CD14-positive monocyte (primary cell): ENCODE results near the gene NRN1. TPM values are rescaled to one million over a fixed set of nuclear protein-coding genes. Genes with fewer than 3 reads are reported as not detected.

ENCODE experiments used
- DNase-seq, 3 donors: peaks; one replicate each; pipeline ENCODE4 v3.0.0-alpha.2; 2011 to 2022
- H2AFZ ChIP-seq: 2 replicates; pipeline ENCODE4 v1.6.0; 2012; ENCODE audit warnings: mild to moderate bottlenecking, low read depth, low read length, inconsistent platforms; ENCODE audit not compliant: insufficient read depth, poor library complexity, severe bottlenecking
- H3K27ac ChIP-seq, 2 donors: 1 replicate in 1 of 2; 2 replicates in 1 of 2; pipeline ENCODE4 v1.5.1; 2012 to 2013; ENCODE audit warnings: low read length in 2 of 2, control low read depth in 1 of 2, inconsistent platforms in 1 of 2, low read depth in 1 of 2, mild to moderate bottlenecking in 1 of 2
- H3K27me3 ChIP-seq, 2 donors: one replicate each; pipeline versions ENCODE4 v1.6.0 to v1.6.1; 2011 to 2013; ENCODE audit warnings: low read length in 2 of 2; ENCODE audit not compliant: control insufficient read depth in 2 of 2, insufficient read depth in 2 of 2
- H3K36me3 ChIP-seq, 2 donors: replicated peaks in 1 of 2; 1 replicate in 1 of 2; 2 replicates in 1 of 2; pipeline versions ENCODE4 v1.5.1 to v1.6.1; 2012 to 2013; ENCODE audit warnings: low read length in 2 of 2, control low read depth in 1 of 2, inconsistent platforms in 1 of 2, mild to moderate bottlenecking in 1 of 2; ENCODE audit not compliant: insufficient read depth in 2 of 2, control insufficient read depth in 1 of 2
- H3K4me1 ChIP-seq, 2 donors: 1 replicate in 1 of 2; 2 replicates in 1 of 2; pipeline versions ENCODE4 v1.5.1 to v1.6.1; 2012 to 2013; ENCODE audit warnings: low read length in 2 of 2, control low read depth in 1 of 2, inconsistent platforms in 1 of 2, mild to moderate bottlenecking in 1 of 2, moderate library complexity in 1 of 2; ENCODE audit not compliant: insufficient read depth in 2 of 2, control insufficient read depth in 1 of 2
- H3K4me2 ChIP-seq: replicated peaks from 2 replicates; pipeline ENCODE3; 2012; ENCODE audit warnings: low read length, moderate library complexity, mild to moderate bottlenecking; ENCODE audit not compliant: poor library complexity, severe bottlenecking; ENCODE audit errors: extremely low read depth
- H3K4me3 ChIP-seq, 3 experiments: fragments of 200-600 bp in 1 of 3; sonication (generic) in 1 of 3; replicated peaks in 1 of 3; 1 replicate in 2 of 3; 2 replicates in 1 of 3; pipeline ENCODE4 v1.5.1; 2011 to 2013; ENCODE audit warnings: low read length in 3 of 3, mild to moderate bottlenecking in 3 of 3, control low read depth in 2 of 3, low read depth in 2 of 3, inconsistent platforms in 1 of 3, moderate library complexity in 1 of 3
- H3K79me2 ChIP-seq: 2 replicates; pipeline ENCODE4 v1.6.0; 2012; ENCODE audit warnings: mild to moderate bottlenecking, control low read depth, inconsistent platforms, low read length, moderate library complexity; ENCODE audit not compliant: insufficient read depth
- H3K9ac ChIP-seq: 2 replicates; pipeline ENCODE4 v1.6.0; 2017; ENCODE audit warnings: low read length, mild to moderate bottlenecking; ENCODE audit not compliant: insufficient read depth, poor library complexity, severe bottlenecking
- H3K9me3 ChIP-seq, 2 donors: replicated peaks in 1 of 2; 1 replicate in 1 of 2; 2 replicates in 1 of 2; pipeline versions ENCODE4 v1.5.1 to v1.6.1; 2012 to 2013; ENCODE audit warnings: low read length in 2 of 2, control low read depth in 1 of 2; ENCODE audit not compliant: control insufficient read depth in 1 of 2, insufficient read depth in 1 of 2
- H4K20me1 ChIP-seq: 2 replicates; pipeline ENCODE4 v1.6.0; 2012; ENCODE audit warnings: mild to moderate bottlenecking, low read length, control low read depth, moderate library complexity; ENCODE audit not compliant: insufficient read depth
- H3K27ac Mint-ChIP-seq, 7 donors: one replicate each; pipeline ENCODE4 v1.8.0; 2020; ENCODE audit warnings: mild to moderate bottlenecking in 7 of 7, mixed read lengths in 7 of 7, moderate library complexity in 6 of 7, inconsistent platforms in 2 of 7
- H3K27me3 Mint-ChIP-seq, 3 donors: one replicate each; pipeline ENCODE4 v1.8.0; 2021 to 2022; ENCODE audit warnings: low read depth in 3 of 3, mild to moderate bottlenecking in 3 of 3, mixed read lengths in 3 of 3, moderate library complexity in 3 of 3, inconsistent platforms in 1 of 3
- H3K36me3 Mint-ChIP-seq, 2 donors: one replicate each; pipeline ENCODE4 v1.8.0; 2020; ENCODE audit warnings: mixed read lengths in 2 of 2, inconsistent platforms in 1 of 2, mild to moderate bottlenecking in 1 of 2
- H3K4me1 Mint-ChIP-seq: one replicate; pipeline ENCODE4 v1.8.0; 2020; ENCODE audit warnings: mild to moderate bottlenecking, mixed read lengths
- H3K4me3 Mint-ChIP-seq, 2 donors: one replicate each; pipeline ENCODE4 v1.8.0; 2020; ENCODE audit warnings: mild to moderate bottlenecking in 2 of 2, mixed read lengths in 2 of 2, moderate library complexity in 1 of 2
- H3K9me3 Mint-ChIP-seq, 7 donors: one replicate each; pipeline ENCODE4 v1.8.0; 2020 to 2022; ENCODE audit warnings: mixed read lengths in 7 of 7, mild to moderate bottlenecking in 6 of 7, moderate library complexity in 6 of 7, inconsistent platforms in 2 of 7
- CTCF ChIP-seq: fragments of 200-600 bp; IDR thresholded peaks from one replicate; pipeline ENCODE4 v1.8.0; 2022; ENCODE audit warnings: antibody characterized with exemption, mild to moderate bottlenecking
- WGBS: methylation state at CpG from one replicate; pipeline ENCODE4 v1.1.5; 2013; ENCODE audit warnings: missing lambda C conversion rate; ENCODE audit not compliant: insufficient coverage; 5-methylcytosine and 5-hydroxymethylcytosine counted together
- intact Hi-C, 2 donors: fragments of 100-400 bp; cut with micrococcal nuclease; formaldehyde crosslinking; loops; one replicate each; pipeline versions ENCODE4 v1.15.0 to v1.15.1; 2023
- polyA plus RNA-seq, 3 donors: library from polyadenylated mRNA; depleted of rRNA in 1 of 3; unstranded in 2 of 3; stranded (reverse) in 1 of 3; fragments of 300-500 nt in 2 of 3; fragments of >200 nt in 1 of 3; fragmentation: Illumina TruSeq in 2 of 3; gene quantifications; 1 replicate in 2 of 3; 2 replicates in 1 of 3; pipeline ENCODE4 v1.2.3, GENCODE V29; 2012 to 2021

Gene NRN1
- polyA plus RNA-seq, 3 donors = 0.08 TPM; not detected in 2

- Mint-ChIP-seq H3K36me3 (no peaks in the 10 kb centered on the region), H3K27me3 (peaks cover 16 to 45% (median 27%) of the 10 kb centered on the region in 3 donors), H3K4me1 (no peaks in the 10 kb centered on the region), H3K4me3 (no peak overlapping the region), H3K27ac (no peak overlapping the region), H3K9me3 (peaks cover 0 to 6% (median 0%) of the 10 kb centered on the region in 7 donors)
- Histone ChIP-seq H3K79me2 (no peaks in the 10 kb centered on the region), H3K36me3 (no peaks in the 10 kb centered on the region), H3K4me1 (no peaks in the 10 kb centered on the region), H3K9me3 (no peaks in the 10 kb centered on the region), H3K9ac (no peak overlapping the region), H3K4me2 (no peak overlapping the region), H3K27ac (no peak overlapping the region), H3K4me3 (no peak overlapping the region), H3K27me3 (peaks cover 18% of the 10 kb centered on the region in 2 donors), H2AFZ (no peak overlapping the region), H4K20me1 (no peaks in the 10 kb centered on the region)
- no peak for TF ChIP-seq CTCF
- no peak for DNase-seq
- intact Hi-C loops = no loop called here
- WGBS = 64% methylated on average over 2 of the region's 2 CpGs
Observed at GRCh38 chr6:6046716-6047115, 40.0 kb upstream of the NRN1 start.

GRCh38 chr6:6039946-6040509, 33.3 kb upstream of the NRN1 start:
- Histone ChIP-seq H3K4me1 (no peaks in the 10 kb centered on the region), H4K20me1 (no peaks in the 10 kb centered on the region), H3K9me3 (no peaks in the 10 kb centered on the region), H3K79me2 (no peaks in the 10 kb centered on the region), H3K36me3 (no peaks in the 10 kb centered on the region), H3K27ac (no peak overlapping the region), H3K4me3 (no peak overlapping the region), H3K4me2 (no peak overlapping the region), H3K9ac (no peak overlapping the region), H2AFZ (no peak overlapping the region), H3K27me3 (peaks cover 16 to 24% of the 10 kb centered on the region in 2 donors)
- no CpG with 5 or more reads among the region's 3 CpGs for WGBS
- Mint-ChIP-seq H3K36me3 (no peaks in the 10 kb centered on the region), H3K4me3 (no peak overlapping the region), H3K9me3 (peaks cover 0 to 7% (median 0%) of the 10 kb centered on the region in 7 donors), H3K4me1 (no peaks in the 10 kb centered on the region), H3K27me3 (peaks cover 9 to 34% (median 30%) of the 10 kb centered on the region in 3 donors), H3K27ac (no peak overlapping the region)
- DNase-seq = no peak
- TF ChIP-seq CTCF = no peak
- intact Hi-C loops = no loop called here
